Colonic mucosa (tissue), 4 donors: Measurements from ENCODE around the gene PDCD10. TPM values are rescaled to one million over a fixed set of nuclear protein-coding genes. Genes with fewer than 3 reads are reported as not detected.

Source experiments
- DNase-seq: peaks from one replicate; pipeline ENCODE4 v3.0.0-alpha.2; 2020
- H3K27ac ChIP-seq: fragments of 200-600 bp; one replicate; pipeline ENCODE4 v1.8.0; 2021
- H3K27me3 ChIP-seq: fragments of 200-600 bp; one replicate; pipeline ENCODE4 v1.8.0; 2021
- H3K36me3 ChIP-seq: fragments of 200-600 bp; one replicate; pipeline ENCODE4 v1.8.0; 2021
- H3K4me1 ChIP-seq: fragments of 200-600 bp; one replicate; pipeline ENCODE4 v1.8.0; 2021; ENCODE audit warnings: mild to moderate bottlenecking
- H3K4me3 ChIP-seq: fragments of 200-600 bp; one replicate; pipeline ENCODE4 v1.8.0; 2021
- H3K9ac ChIP-seq, 2 donors: one replicate each; pipeline ENCODE4 v1.7.0; 2013; ENCODE audit warnings: control low read depth in 2 of 2, low read depth in 2 of 2, low read length in 2 of 2
- H3K9me3 ChIP-seq: fragments of 200-600 bp; one replicate; pipeline ENCODE4 v1.8.0; 2021
- CTCF ChIP-seq: fragments of 200-600 bp; IDR thresholded peaks from one replicate; pipeline ENCODE4 v1.8.0; 2022; ENCODE audit warnings: antibody characterized with exemption, mild to moderate bottlenecking
- intact Hi-C: fragments of 100-400 bp; cut with DNase I; formaldehyde crosslinking; loops from one replicate; pipeline ENCODE4 v1.14.1; 2022
- total RNA-seq, 2 donors: library from RNA; stranded (reverse); fragmentation: NEBNext Ultra II Directional in 1 of 2; extraction: Animal tissue kit (Norgen Biotek cat#: 25700) in 1 of 2; gene quantifications; one replicate each; pipeline ENCODE4 v1.2.1, GENCODE V29; 2021
- donor health status: healthy.
- donor health status: DM: no; HTN: no; CAD: no.
- donor health status: DM: no; HTN: no; CAD: no.

PDCD10 gene
- total RNA-seq, 2 donors from 2014 or later = 67.3 to 87.0 TPM

- peak within 1 kb of the TSS; percentile 95 for H3K27ac ChIP-seq
- intact Hi-C loops = loop anchor here (10.0 kb wide), 1 partner anchor 309 kb away; no protein-coding TSS in a partner anchor
- no peaks in the 10 kb centered on the region for H3K9me3 ChIP-seq
- TF ChIP-seq CTCF = no peak
- H3K4me3 ChIP-seq = peak within 1 kb of the TSS; percentile 86
- peak within 1 kb of the TSS; percentile 85 to 88 for H3K9ac ChIP-seq
- peak; percentile 92 for DNase-seq
- no peaks in the 10 kb centered on the region for H3K27me3 ChIP-seq
- no peaks in the 10 kb centered on the region for H3K36me3 ChIP-seq
- H3K4me1 ChIP-seq = peaks cover 4% of the 10 kb centered on the region
Observed at GRCh38 chr3:167735233-167736138, 794 bp upstream of the PDCD10 start, which contains the start of gene SERPINI1. Gene SERPINI1, plus strand, starts transcription at chr3:167735721. Its CDS starts 53,408 bp downstream, at chr3:167789129.

GRCh38 chr3:167733961-167734497 is 663 bp downstream of the PDCD10 start:
- Histone ChIP-seq H3K9me3 (no peaks in the 10 kb centered on the region), H3K4me1 (peaks cover 4% of the 10 kb centered on the region), H3K9ac (peak overlapping the region; percentile 85 to 88), H3K36me3 (no peaks in the 10 kb centered on the region), H3K4me3 (peak overlapping the region; percentile 86), H3K27me3 (no peaks in the 10 kb centered on the region), H3K27ac (peak overlapping the region; percentile 95)
- TF ChIP-seq CTCF = no peak
- DNase-seq = no peak
- intact Hi-C loops = loop anchor here (10.0 kb wide), 1 partner anchor 311 kb away; no protein-coding TSS in a partner anchor

GRCh38 chr3:167732313-167733065 is 2.2 kb downstream of the PDCD10 start:
- Histone ChIP-seq H3K27me3 (no peaks in the 10 kb centered on the region), H3K4me3 (no peak overlapping the region)

GRCh38 chr3:167731393-167731792 is 3.3 kb downstream of the PDCD10 start:
- no peak for DNase-seq
- intact Hi-C loops = loop anchor here (10.0 kb wide), 1 partner anchor 313 kb away; no protein-coding TSS in a partner anchor
- Histone ChIP-seq H3K9ac (no peak overlapping the region), H3K4me1 (peaks cover 2% of the 10 kb centered on the region), H3K36me3 (no peaks in the 10 kb centered on the region), H3K9me3 (no peaks in the 10 kb centered on the region), H3K27me3 (no peaks in the 10 kb centered on the region), H3K4me3 (no peak overlapping the region), H3K27ac (no peak overlapping the region)
- TF ChIP-seq CTCF = no peak

More at GRCh38 chr3:167732313-167733065, 2.2 kb downstream of the PDCD10 start:
- H3K9ac ChIP-seq = no peak overlapping the region
- no peaks in the 10 kb centered on the region for H3K9me3 ChIP-seq
- no peaks in the 10 kb centered on the region for H3K36me3 ChIP-seq
- DNase-seq = no peak
- intact Hi-C loops = loop anchor here (10.0 kb wide), 1 partner anchor 312 kb away; no protein-coding TSS in a partner anchor
- TF ChIP-seq CTCF = no peak
- H3K27ac ChIP-seq = no peak overlapping the region
- peaks cover 4% of the 10 kb centered on the region for H3K4me1 ChIP-seq

- no peak overlapping the region for H3K9ac ChIP-seq
- DNase-seq = no peak
- no peaks in the 10 kb centered on the region for H3K36me3 ChIP-seq
- no peak overlapping the region for H3K4me3 ChIP-seq
- intact Hi-C loops = no loop called here
- no peak for TF ChIP-seq CTCF
- H3K27me3 ChIP-seq = no peaks in the 10 kb centered on the region
- H3K9me3 ChIP-seq = no peaks in the 10 kb centered on the region
- no peak overlapping the region for H3K27ac ChIP-seq
- H3K4me1 ChIP-seq = no peaks in the 10 kb centered on the region
Observed at GRCh38 chr3:167729591-167729990, 5.1 kb downstream of the PDCD10 start.
